SK-N-SH (cell line): ENCODE data around the gene AP4M1.

Experiments used
- CTCF ChIP-seq: fragments of 200-600 bp; sonication (generic); IDR thresholded peaks from 2 replicates; pipeline ENCODE4 v1.6.1; 2017; ENCODE audit warnings: antibody characterized with exemption, mild to moderate bottlenecking, moderate library complexity
- FOXJ3 ChIP-seq: sonication (generic); formaldehyde crosslinking; IDR thresholded peaks from 2 replicates; pipeline ENCODE4 v1.5.1; 2020; ENCODE audit warnings: mild to moderate bottlenecking, missing genetic modification reagents
- MAX ChIP-seq: IDR thresholded peaks from 2 replicates; pipeline ENCODE4 v1.4.0; 2012; ENCODE audit warnings: low read depth
- MEF2A ChIP-seq: IDR thresholded peaks from 2 replicates; pipeline ENCODE4 v1.4.0; 2012; ENCODE audit warnings: low read depth, borderline replicate concordance
- PBX3 ChIP-seq: IDR thresholded peaks from 2 replicates; pipeline ENCODE4; 2012
- RFX5 ChIP-seq: IDR thresholded peaks from 2 replicates; pipeline ENCODE4 v1.6.1; 2012; ENCODE audit warnings: mild to moderate bottlenecking, improper control_type of control experiment, low read length
- SIN3A ChIP-seq: IDR thresholded peaks from 2 replicates; pipeline ENCODE4 v1.6.1; 2012; ENCODE audit warnings: low read depth, mild to moderate bottlenecking, low read length, moderate library complexity, borderline replicate concordance
- SMC3 ChIP-seq: IDR thresholded peaks from 2 replicates; pipeline ENCODE4 v1.6.1; 2012; ENCODE audit warnings: low read depth, low read length, improper control_type of control experiment
- TAF1 ChIP-seq: IDR thresholded peaks from 2 replicates; pipeline ENCODE4 v1.6.1; 2012; ENCODE audit warnings: low read depth, mild to moderate bottlenecking, low read length, moderate library complexity, borderline replicate concordance
- USF2 ChIP-seq: fragments of 150-350 bp; IDR thresholded peaks from 2 replicates; pipeline ENCODE4 v1.6.1; 2017; ENCODE audit warnings: antibody characterized with exemption, low read length, low read depth, borderline replicate concordance
- YY1 ChIP-seq: IDR thresholded peaks from 2 replicates; pipeline ENCODE4 v1.4.0; 2012; ENCODE audit warnings: low read depth, mild to moderate bottlenecking
- ZBTB33 ChIP-seq: IDR thresholded peaks from 2 replicates; pipeline ENCODE4 v1.4.0; 2012; ENCODE audit warnings: low read depth, borderline replicate concordance

GRCh38 chr7:100090527-100091410 is 10.7 kb upstream of the AP4M1 start:
- TF ChIP-seq MEF2A: no peak
- no peak for TF ChIP-seq CTCF
- no peak for TF ChIP-seq YY1
- no peak for TF ChIP-seq MAX
- no peak for TF ChIP-seq SMC3
- TF ChIP-seq ZBTB33: no peak
- TF ChIP-seq PBX3: no peak
- no peak for TF ChIP-seq USF2
- no peak for TF ChIP-seq SIN3A
- no peak for TF ChIP-seq FOXJ3
- TF ChIP-seq RFX5: no peak
- no peak for TF ChIP-seq TAF1
